ACC112 (cell line): ENCODE results near the gene NT5DC2.

Source experiments
- H2AFZ ChIP-seq: fragments of 200-600 bp; sonication (generic); one replicate; pipeline ENCODE4 v1.6.0; 2017; ENCODE audit warnings: antibody characterized with exemption, low read length; ENCODE audit not compliant: unreplicated experiment
- H3K27ac ChIP-seq: fragments of 200-600 bp; sonication (generic); 2 replicates; pipeline ENCODE4 v1.5.1; 2014; ENCODE audit warnings: low read depth, mild to moderate bottlenecking, antibody characterized with exemption, low read length, moderate library complexity
- H3K27me3 ChIP-seq: fragments of 200-600 bp; sonication (generic); 2 replicates; pipeline ENCODE4 v1.6.1; 2014; ENCODE audit warnings: mild to moderate bottlenecking, antibody characterized with exemption, low read length, moderate library complexity, mixed read lengths; ENCODE audit not compliant: insufficient read depth
- H3K36me3 ChIP-seq: fragments of 200-600 bp; sonication (generic); 2 replicates; pipeline ENCODE4 v1.6.1; 2016; ENCODE audit warnings: mild to moderate bottlenecking, antibody characterized with exemption, low read length, moderate library complexity, mixed read lengths; ENCODE audit not compliant: insufficient read depth
- H3K4me1 ChIP-seq: fragments of 200-600 bp; sonication (generic); one replicate; pipeline ENCODE4 v1.6.1; 2016; ENCODE audit warnings: low read length, mixed read lengths; ENCODE audit not compliant: insufficient read depth, unreplicated experiment, control insufficient read depth
- H3K4me3 ChIP-seq: fragments of 200-600 bp; sonication (generic); 2 replicates; pipeline ENCODE4 v1.5.1; 2014; ENCODE audit warnings: mild to moderate bottlenecking, low read depth, low read length
- H3K79me2 ChIP-seq: fragments of 200-600 bp; sonication (generic); one replicate; pipeline ENCODE4 v1.6.0; 2016; ENCODE audit warnings: low read length; ENCODE audit not compliant: control insufficient read depth, unreplicated experiment, insufficient read depth

The NT5DC2 gene

GRCh38 chr3:52503788-52504424 lies 29.8 kb downstream of the NT5DC2 start:
- no peaks in the 10 kb centered on the region for H3K36me3 ChIP-seq
- H3K4me3 ChIP-seq = no peak overlapping the region

GRCh38 chr3:52502808-52503350 lies 30.8 kb downstream of the NT5DC2 start:
- no peaks in the 10 kb centered on the region for H3K79me2 ChIP-seq
- H3K4me1 ChIP-seq = peaks cover 16% of the 10 kb centered on the region
- H3K27me3 ChIP-seq = no peaks in the 10 kb centered on the region
- H2AFZ ChIP-seq = no peak overlapping the region
- H3K4me3 ChIP-seq = no peak overlapping the region
- no peak overlapping the region for H3K27ac ChIP-seq
- H3K36me3 ChIP-seq = no peaks in the 10 kb centered on the region

More at GRCh38 chr3:52503788-52504424, 29.8 kb downstream of the NT5DC2 start:
- H3K4me1 ChIP-seq = peaks cover 9% of the 10 kb centered on the region
- H3K79me2 ChIP-seq = no peaks in the 10 kb centered on the region
- no peaks in the 10 kb centered on the region for H3K27me3 ChIP-seq
- H3K27ac ChIP-seq = no peak overlapping the region
- H2AFZ ChIP-seq = no peak overlapping the region

GRCh38 chr3:52502001-52502400 lies 31.7 kb downstream of the NT5DC2 start:
- no peaks in the 10 kb centered on the region for H3K79me2 ChIP-seq
- peaks cover 10% of the 10 kb centered on the region for H3K4me1 ChIP-seq
- no peaks in the 10 kb centered on the region for H3K27me3 ChIP-seq
- H3K27ac ChIP-seq = no peak overlapping the region
- H2AFZ ChIP-seq = no peak overlapping the region
- H3K36me3 ChIP-seq = no peaks in the 10 kb centered on the region
- H3K4me3 ChIP-seq = no peak overlapping the region

- H3K36me3 ChIP-seq = no peaks in the 10 kb centered on the region
- no peaks in the 10 kb centered on the region for H3K79me2 ChIP-seq
- H3K27me3 ChIP-seq = no peaks in the 10 kb centered on the region
- peaks cover 11% of the 10 kb centered on the region for H3K4me1 ChIP-seq
- no peak overlapping the region for H3K27ac ChIP-seq
- no peak overlapping the region for H2AFZ ChIP-seq
- no peak overlapping the region for H3K4me3 ChIP-seq
Measured at GRCh38 chr3:52501046-52501445, 32.6 kb downstream of the NT5DC2 start.

GRCh38 chr3:52498137-52499054 lies 35.3 kb downstream of the NT5DC2 start:
- Histone ChIP-seq H3K4me1 (peaks cover 19% of the 10 kb centered on the region), H3K27me3 (no peaks in the 10 kb centered on the region), H3K4me3 (no peak overlapping the region), H3K79me2 (no peaks in the 10 kb centered on the region), H3K27ac (no peak overlapping the region), H3K36me3 (no peaks in the 10 kb centered on the region), H2AFZ (no peak overlapping the region)

DNA sequence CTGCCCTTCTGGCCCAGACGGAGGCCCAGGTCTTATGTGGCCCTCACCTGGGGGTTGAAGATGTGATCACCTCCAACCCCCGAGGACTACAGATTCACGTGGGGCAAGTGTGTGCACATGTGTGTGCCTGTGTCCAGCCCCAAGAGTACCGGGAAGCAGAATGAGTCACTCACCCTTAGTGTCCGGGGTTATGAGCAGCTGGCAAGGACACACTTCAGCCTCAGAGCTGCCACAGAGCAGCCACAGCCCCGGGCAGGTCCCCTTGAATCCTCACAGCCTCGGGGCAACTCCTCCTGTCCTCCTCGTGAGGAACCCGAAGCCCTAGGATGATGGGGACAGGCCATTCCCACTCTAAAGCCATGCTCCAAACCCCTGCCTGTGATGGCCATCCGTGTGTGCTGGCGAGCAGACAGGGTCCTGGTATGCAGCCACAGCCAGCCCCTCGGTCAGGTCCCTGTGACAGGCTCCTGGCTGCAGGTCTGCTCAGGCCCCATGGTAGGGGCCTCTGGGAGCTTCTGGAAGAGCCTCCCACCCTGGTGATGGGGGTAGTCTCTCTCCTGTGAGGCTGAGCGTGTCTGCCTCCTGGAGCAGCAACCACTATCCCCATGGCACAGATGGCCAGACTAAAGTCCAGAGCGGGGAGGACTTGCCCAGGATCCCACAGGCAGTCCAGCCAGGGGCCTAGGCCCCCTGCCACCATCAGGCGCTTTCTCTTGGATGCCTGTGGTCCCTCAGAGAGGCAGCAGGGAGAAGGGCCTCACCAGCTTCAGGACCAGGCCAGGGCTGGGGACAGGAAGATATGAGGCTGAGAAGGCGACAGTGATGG lies 37.7 kb downstream of the NT5DC2 start:
- peaks cover 19% of the 10 kb centered on the region for H3K4me1 ChIP-seq
- no peak overlapping the region for H3K27ac ChIP-seq
- no peak overlapping the region for H2AFZ ChIP-seq

DNA sequence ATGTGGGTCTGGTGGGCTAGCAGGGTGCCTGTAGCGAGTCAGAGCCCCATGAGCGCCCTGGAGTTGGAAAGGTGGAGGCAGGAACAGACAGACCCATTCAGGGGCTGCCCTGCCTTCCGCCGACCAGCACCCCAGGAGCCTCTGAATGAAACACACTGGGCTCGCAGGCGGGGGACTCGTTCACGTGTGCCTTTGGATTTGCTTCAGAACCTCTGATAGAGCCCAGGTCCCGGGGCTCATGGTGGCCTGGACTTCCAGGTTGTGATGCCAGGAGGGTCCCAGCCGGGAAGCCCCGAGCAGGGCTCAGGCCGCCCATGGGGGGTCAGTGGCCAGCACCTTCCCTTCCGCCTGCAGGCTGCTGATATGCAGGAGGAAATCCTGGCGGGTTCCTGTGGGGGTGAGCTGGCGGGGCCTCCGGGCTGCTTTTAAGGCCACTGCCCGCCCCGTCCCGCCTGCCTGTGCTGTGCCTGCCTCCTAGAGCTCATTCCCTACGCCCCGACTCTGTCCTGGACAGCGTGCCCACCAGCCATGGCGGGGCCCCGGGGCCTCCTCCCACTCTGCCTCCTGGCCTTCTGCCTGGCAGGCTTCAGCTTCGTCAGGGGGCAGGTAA lies 38.7 kb downstream of the NT5DC2 start, which contains the start of gene STAB1:
TSS of gene STAB1 (plus strand) at position 453 of the 610 bp plus-strand sequence. CDS start at position 529, 76 bp downstream.
- Histone ChIP-seq H3K36me3 (peaks cover 3% of the 10 kb centered on the region; the same call in 1 of the 2 replicates), H3K27ac (no peak within 1 kb of the TSS), H3K4me1 (peaks cover 19% of the 10 kb centered on the region), H3K27me3 (no peaks in the 10 kb centered on the region), H3K79me2 (no peaks in the 10 kb centered on the region), H3K4me3 (no peak within 1 kb of the TSS), H2AFZ (no peak within 1 kb of the TSS)

More for the DNA sequence above, 37.7 kb downstream of the NT5DC2 start:
- Histone ChIP-seq H3K36me3 (peaks cover 3% of the 10 kb centered on the region; the same call in 1 of the 2 replicates), H3K27me3 (no peaks in the 10 kb centered on the region), H3K79me2 (no peaks in the 10 kb centered on the region), H3K4me3 (no peak overlapping the region)

DNA sequence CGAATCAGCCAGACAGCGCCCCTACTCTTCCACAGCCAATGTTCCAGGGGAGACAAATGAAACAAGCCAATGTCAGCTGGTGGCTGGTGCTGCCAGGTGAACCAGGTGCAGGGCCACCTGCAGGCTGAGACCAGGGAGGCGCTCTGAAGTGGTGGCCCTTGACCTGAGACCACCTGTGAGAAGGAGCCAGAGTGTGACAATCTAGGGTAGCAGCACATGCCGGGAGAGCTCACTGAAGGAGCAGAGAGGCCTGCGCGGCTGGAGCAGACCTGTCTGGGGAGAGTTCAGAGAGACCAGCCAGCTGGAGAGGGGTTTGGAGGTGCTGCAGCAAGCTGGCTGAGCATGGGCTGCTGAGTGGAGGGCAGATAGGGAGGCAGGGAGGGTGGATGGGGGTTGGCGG lies 39.2 kb downstream of the NT5DC2 start:
- no peak overlapping the region for H3K27ac ChIP-seq
- H3K36me3 ChIP-seq = peaks cover 3% of the 10 kb centered on the region; the same call in 1 of the 2 replicates
- peaks cover 19% of the 10 kb centered on the region for H3K4me1 ChIP-seq
- no peaks in the 10 kb centered on the region for H3K27me3 ChIP-seq
- H2AFZ ChIP-seq = no peak overlapping the region
- H3K4me3 ChIP-seq = no peak overlapping the region
- no peaks in the 10 kb centered on the region for H3K79me2 ChIP-seq

DNA sequence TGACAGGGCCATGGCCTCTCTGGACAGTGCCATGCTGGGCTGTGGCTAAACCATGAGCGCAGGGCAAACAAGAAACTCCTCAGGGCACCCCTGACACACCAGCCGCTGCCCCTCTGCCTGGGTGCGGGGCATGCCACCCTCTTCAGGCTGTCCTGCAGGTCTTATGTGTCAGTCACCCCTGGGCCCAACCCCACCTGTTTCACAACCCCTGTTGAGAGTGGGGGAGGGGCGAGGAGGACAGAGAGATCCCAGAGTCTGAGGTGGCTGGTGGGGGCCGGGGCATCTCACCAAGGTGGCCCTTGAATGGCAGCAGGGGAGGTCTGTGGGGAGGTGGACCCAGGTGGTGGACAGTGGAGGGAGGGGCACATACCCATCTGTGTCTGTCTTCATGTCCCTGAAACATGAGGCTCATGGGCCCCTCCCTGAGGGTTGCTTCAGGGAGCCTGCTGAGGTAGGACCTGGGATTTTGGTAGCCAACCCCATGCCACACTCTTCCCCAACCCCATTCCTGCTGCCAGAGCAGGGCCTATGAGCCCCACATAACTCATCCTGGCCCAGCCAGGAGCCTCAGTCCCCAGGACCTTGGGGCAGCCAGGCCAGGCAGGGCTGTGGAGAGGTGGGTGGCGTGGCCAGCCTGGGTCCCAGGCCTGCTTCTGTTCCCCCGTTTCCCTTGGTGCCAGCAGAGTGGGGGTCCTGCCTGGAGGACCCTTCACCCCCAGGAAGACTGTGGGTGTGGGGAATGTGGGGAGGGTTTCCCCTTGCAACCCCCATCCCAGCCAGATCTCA lies 40.2 kb downstream of the NT5DC2 start:
- Histone ChIP-seq H3K4me1 (peaks cover 17% of the 10 kb centered on the region), H3K79me2 (no peaks in the 10 kb centered on the region), H3K36me3 (peaks cover 3% of the 10 kb centered on the region; the same call in 1 of the 2 replicates), H3K27me3 (no peaks in the 10 kb centered on the region), H2AFZ (no peak overlapping the region), H3K27ac (no peak overlapping the region), H3K4me3 (no peak overlapping the region)
